GM12878 (cell line): ENCODE measurements around the gene L1CAM. TPM values are rescaled to one million over a fixed set of nuclear protein-coding genes. Genes with fewer than 3 reads are reported as not detected.
A peak's percentile ranks its signal among the peaks of the same experiment; 100 is the strongest.

Experiments used
- ATAC-seq: fragments of 200-7000 bp; cut with Tn5 transposase; 3 replicates; pipeline ENCODE4 v1.9.1; 2020; ENCODE audit warnings: mild to moderate bottlenecking, moderate library complexity
- BruUV-seq: library from RNA; stranded (reverse); fragments of 400-500 nt; replicated peaks from 2 replicates; lab custom pipeline; 2021; lab: Mats Ljungman, UMichigan
- CTCF ChIA-PET: fragments of 300-600 bp; sonication (Branson Sonifier 250); formaldehyde crosslinking; extraction: SDS; loops from one replicate; lab custom pipeline; 2021; ENCODE audit warnings: inconsistent platforms; lab: Yijun Ruan, JAX
- POLR2A ChIA-PET: fragments of 350-600 bp; formaldehyde crosslinking; extraction: SDS; loops from one replicate; lab custom pipeline; 2021; ENCODE audit warnings: inconsistent platforms; lab: Charles Lee
- RAD21 ChIA-PET: fragments of 300-600 bp; sonication (Branson Sonifier 250); formaldehyde crosslinking; loops from one replicate; lab custom pipeline; 2023; ENCODE audit warnings: antibody characterized with exemption; ENCODE audit not compliant: unreplicated experiment; lab: Charles Lee
- SMC1A ChIA-PET: fragments of 300-600 bp; sonication (Branson Sonifier 250); formaldehyde crosslinking; loops from one replicate; lab custom pipeline; 2023; ENCODE audit not compliant: unreplicated experiment, uncharacterized antibody; lab: Charles Lee
- DNase-seq: peaks from one replicate; pipeline ENCODE4 v3.0.0-alpha.2; 2011; ENCODE audit warnings: low read depth, low spot score
- FAIRE-seq: peaks from 3 replicates; lab custom pipeline; 2011; peaks lifted over from hg19 to GRCh38; lab: Jason Lieb, UNC
- H2AFZ ChIP-seq: 2 replicates; pipeline ENCODE4 v1.6.0; 2011; ENCODE audit warnings: low read depth, low read length, control low read depth; ENCODE audit not compliant: control insufficient read depth
- H3K27ac ChIP-seq: 2 replicates; pipeline ENCODE4 v1.5.1; 2011; ENCODE audit warnings: control low read depth; ENCODE audit not compliant: control insufficient read depth, insufficient read depth
- H3K27me3 ChIP-seq, 2 experiments: replicated peaks in 1 of 2; 2 replicates each; pipeline versions ENCODE4 v1.6.0 to v1.6.1; 2011; ENCODE audit warnings: low read length in 1 of 2; ENCODE audit not compliant: control insufficient read depth in 2 of 2, insufficient read depth in 2 of 2
- H3K36me3 ChIP-seq, 2 experiments: 2 replicates each; pipeline ENCODE4 v1.5.1; 2011; ENCODE audit warnings: low read length in 1 of 2; ENCODE audit not compliant: control insufficient read depth in 2 of 2, insufficient read depth in 2 of 2
- H3K4me1 ChIP-seq: 2 replicates; pipeline ENCODE4 v1.6.1; 2011; ENCODE audit warnings: mild to moderate bottlenecking, low read length, moderate library complexity, mixed read lengths; ENCODE audit not compliant: control insufficient read depth, insufficient read depth
- H3K4me2 ChIP-seq: 2 replicates; pipeline ENCODE4 v1.6.0; 2011; ENCODE audit warnings: control low read depth; ENCODE audit not compliant: control insufficient read depth, insufficient read depth
- H3K4me3 ChIP-seq: fragments of 200-600 bp; sonication (generic); 2 replicates; pipeline ENCODE4 v1.5.1; 2016
- H3K79me2 ChIP-seq: 2 replicates; pipeline ENCODE4 v1.6.0; 2011; ENCODE audit warnings: low read length; ENCODE audit not compliant: control insufficient read depth, insufficient read depth
- H3K9ac ChIP-seq: 2 replicates; pipeline ENCODE4 v1.8.0; 2011; ENCODE audit warnings: low read length, control low read depth, mixed read lengths; ENCODE audit not compliant: control insufficient read depth, insufficient read depth
- H3K9me3 ChIP-seq: replicated peaks from 3 replicates; pipeline ENCODE4 v1.5.1; 2011; ENCODE audit warnings: mild to moderate bottlenecking, low read length; ENCODE audit not compliant: control insufficient read depth, insufficient read depth
- H4K20me1 ChIP-seq: 2 replicates; pipeline ENCODE4 v1.6.0; 2011; ENCODE audit not compliant: control insufficient read depth, insufficient read depth
- ATF7 ChIP-seq: fragments of 450-650 bp; IDR thresholded peaks from 2 replicates; pipeline ENCODE4 v1.6.1; 2016; ENCODE audit warnings: low read depth, mild to moderate bottlenecking
- BACH1 ChIP-seq: fragments of 450-650 bp; IDR thresholded peaks from 2 replicates; pipeline ENCODE4 v1.6.1; 2017; ENCODE audit warnings: mild to moderate bottlenecking, borderline replicate concordance
- BHLHE40 ChIP-seq, 2 experiments: fragments of 450-650 bp in 1 of 2; IDR thresholded peaks; 2 replicates each; pipeline ENCODE4 v1.6.1; 2011 to 2017; ENCODE audit warnings: low read depth in 2 of 2, borderline replicate concordance in 1 of 2, improper control_type of control experiment in 1 of 2, low read length in 1 of 2, mild to moderate bottlenecking in 1 of 2
- CEBPZ ChIP-seq: fragments of 150-350 bp; IDR thresholded peaks from 2 replicates; pipeline ENCODE4 v1.6.1; 2016; ENCODE audit warnings: low read depth, low read length
- FOXM1 ChIP-seq: IDR thresholded peaks from 2 replicates; pipeline ENCODE4 v1.6.1; 2012; ENCODE audit warnings: low read depth, mild to moderate bottlenecking, inconsistent platforms, low read length, moderate library complexity
- MTA2 ChIP-seq: fragments of 450-650 bp; IDR thresholded peaks from 2 replicates; pipeline ENCODE4 v1.6.1; 2016; ENCODE audit warnings: low read depth, mild to moderate bottlenecking, moderate library complexity
- NFYB ChIP-seq: IDR thresholded peaks from 2 replicates; pipeline ENCODE4 v1.6.1; 2011; ENCODE audit warnings: low read depth, mild to moderate bottlenecking, low read length, improper control_type of control experiment, moderate library complexity; ENCODE audit not compliant: insufficient read depth
- RBBP5 ChIP-seq: fragments of 200-600 bp; sonication (generic); conservative IDR thresholded peaks from 2 replicates; pipeline ENCODE4 v1.6.1; 2016
- SMAD1 ChIP-seq: fragments of 450-650 bp; IDR thresholded peaks from 2 replicates; pipeline ENCODE4 v1.6.1; 2018; ENCODE audit warnings: mild to moderate bottlenecking, low read depth; ENCODE audit not compliant: partially characterized antibody
- STAT1 ChIP-seq: fragments of 450-650 bp; conservative IDR thresholded peaks from 2 replicates; pipeline ENCODE4 v1.6.1; 2014; ENCODE audit warnings: antibody characterized with exemption, mild to moderate bottlenecking
- TBL1XR1 ChIP-seq: IDR thresholded peaks from 2 replicates; pipeline ENCODE4 v1.6.1; 2012; ENCODE audit warnings: low read depth, low read length, improper control_type of control experiment
- TCF3 ChIP-seq: IDR thresholded peaks from 2 replicates; pipeline ENCODE4 v1.6.1; 2012; ENCODE audit warnings: low read depth, mild to moderate bottlenecking, low read length, borderline replicate concordance; ENCODE audit not compliant: insufficient read depth
- whole genome bisulfite sequencing: methylation state at CpG from one replicate; pipeline ENCODE4 v1.1.6; 2016; ENCODE audit warnings: low lambda C conversion rate; ENCODE audit not compliant: insufficient replicate concordance, insufficient coverage; ENCODE audit errors: missing lambda C conversion rate; 5-methylcytosine and 5-hydroxymethylcytosine counted together
- in situ Hi-C: fragments of 300-500 bp; cut with MboI; formaldehyde crosslinking; loops from 9 replicates; pipeline ENCODE4 v1.14.3; 2018; ENCODE audit warnings: mixed read lengths
- intact Hi-C: fragments of 100-400 bp; cut with micrococcal nuclease; formaldehyde crosslinking; loops from one replicate; pipeline ENCODE4 v1.14.2; 2022; ENCODE audit not compliant: unreplicated experiment
- polyA plus RNA-seq, 11 experiments: library from polyadenylated mRNA; depleted of rRNA in 4 of 11; unstranded in 6 of 11; stranded (reverse) in 5 of 11; fragments of >200 nt; fragmentation: Nextera tagmentation in 4 of 11; fragmentation: Illumina TruSeq in 1 of 11; extraction: Ambion mirVana in 4 of 11; extraction: Trizol in 1 of 11; gene quantifications; 1 replicate in 1 of 11; 2 replicates in 10 of 11; pipeline versions ENCODE4 v1.2.1 to v1.2.3, GENCODE V29; 2011 to 2016; ENCODE audit warnings: inconsistent platforms in 2 of 11, missing spikeins in 2 of 11, low read depth in 1 of 11
- total RNA-seq, 4 experiments: library from RNA; depleted of rRNA in 3 of 4; stranded (reverse); fragments of >200 nt in 3 of 4; fragmentation: Illumina TruSeq in 1 of 4; extraction: Trizol in 1 of 4; gene quantifications; 2 replicates each; pipeline versions ENCODE4 v1.2.1 to v1.2.3, GENCODE V29; 2013 to 2021
- TF ChIP-seq, protein P1 (sequence below): fragments of 450-650 bp; IDR thresholded peaks from 2 replicates; pipeline ENCODE4 v1.6.1; 2017; ENCODE audit warnings: mild to moderate bottlenecking, low read depth, inconsistent platforms; ENCODE audit not compliant: poor library complexity, severe bottlenecking
- TF ChIP-seq, protein P2 (sequence below): IDR thresholded peaks from 2 replicates; pipeline ENCODE4 v1.6.1; 2011; ENCODE audit warnings: borderline replicate concordance, low read depth, mild to moderate bottlenecking, moderate library complexity, mixed read lengths, low read length; ENCODE audit not compliant: insufficient read depth; ENCODE audit errors: extremely low read length
- TF ChIP-seq, protein P3 (sequence below): IDR thresholded peaks from 2 replicates; pipeline ENCODE4 v1.6.1; 2012; ENCODE audit warnings: low read depth, low read length, improper control_type of control experiment

L1CAM gene
- total and polyA plus RNA-seq, 10 of the 15 experiments (the other 5 are each of a cell fraction or from before 2014, with no cell fraction given): 0.01 to 0.64 (median 0.09) TPM; not detected in 5

DNA sequence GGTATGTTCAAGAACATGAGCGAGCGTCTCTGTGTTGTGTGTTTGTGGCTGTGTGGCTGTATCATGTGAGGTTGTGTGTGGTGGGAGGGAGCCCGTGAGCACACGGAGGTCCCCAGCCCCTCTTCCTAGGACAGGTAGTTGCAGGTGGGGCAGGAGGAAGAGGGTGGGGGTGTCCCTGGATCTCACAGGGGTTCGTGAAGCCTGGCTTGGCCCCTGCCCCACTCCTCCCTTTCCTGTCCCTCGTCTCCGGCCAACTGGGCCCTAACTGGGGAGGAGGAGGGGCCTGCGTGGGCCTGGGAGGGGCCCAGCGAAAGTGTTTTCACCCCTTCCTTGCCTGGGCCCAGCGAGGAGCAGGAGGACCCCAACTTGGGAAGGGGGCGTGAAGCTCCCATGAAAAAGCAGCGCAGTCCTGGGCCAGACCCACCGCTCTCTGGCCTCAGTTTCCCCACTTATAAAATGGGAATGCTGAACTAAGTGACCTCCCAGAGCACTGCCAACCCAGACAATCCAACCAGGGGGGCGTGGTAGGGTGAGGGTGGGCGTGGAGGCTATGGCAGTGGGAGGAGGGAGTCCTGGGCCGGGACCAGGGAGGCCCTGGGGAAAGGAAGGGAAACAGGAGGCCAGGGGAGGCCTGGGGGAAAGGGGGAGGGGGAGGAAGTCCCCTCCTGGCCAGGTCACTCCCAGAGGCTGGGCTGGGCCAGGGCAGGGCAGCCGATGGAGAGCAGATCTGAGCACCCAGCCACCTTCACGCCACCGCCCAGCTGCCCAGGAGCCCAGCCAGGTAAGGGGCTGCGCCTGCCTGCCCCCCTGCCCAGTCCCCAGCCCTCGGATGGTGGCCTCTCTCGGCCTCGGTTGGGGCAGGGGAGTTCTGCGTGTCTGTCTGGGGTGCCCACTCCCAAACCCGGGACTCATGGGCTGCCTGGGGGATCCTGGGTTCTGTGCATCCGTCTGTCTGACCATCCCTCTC lies 18.3 kb upstream of the L1CAM start, which contains the start of gene AVPR2:
TSS of gene AVPR2 (plus strand) at position 683 of the 967 bp plus-strand sequence. CDS start 473 bp downstream, outside the sequence.
- ATAC-seq (peak; percentile 3; the same call in 2 of the 3 replicates), FAIRE-seq (no peak), DNase-seq (no peak)
- Histone ChIP-seq H3K9ac (no peak within 1 kb of the TSS), H2AFZ (no peak within 1 kb of the TSS), H3K4me2 (no peak within 1 kb of the TSS), H3K27ac (no peak within 1 kb of the TSS), H3K27me3 (no peaks in the 10 kb centered on the region), H3K4me3 (no peak within 1 kb of the TSS), H3K36me3 (no peaks in the 10 kb centered on the region), H4K20me1 (no peaks in the 10 kb centered on the region), H3K79me2 (no peaks in the 10 kb centered on the region), H3K9me3 (no peaks in the 10 kb centered on the region), H3K4me1 (peaks cover 9% of the 10 kb centered on the region)
- no TSS peak for BruUV-seq
- SMC1A ChIA-PET: no interaction called here
- POLR2A ChIA-PET: no interaction called here
- intact Hi-C loops: no loop called here
- RAD21 ChIA-PET: no interaction called here
- in situ Hi-C loops: no loop called here
- CTCF ChIA-PET: no interaction called here
- WGBS: 42% methylated on average over 19 of the region's 26 CpGs
- TF ChIP-seq FOXM1: no peak
- no peak for TF ChIP-seq STAT1
- no peak for TF ChIP-seq BACH1
- TF ChIP-seq BHLHE40 (IDR thresholded peaks at IDR 0.05; ENCODE audit: borderline replicate concordance in 1 of 2, low read depth in 2 of 2, low read length in 1 of 2): no peak
- no peak for TF ChIP-seq ATF7
- no peak for TF ChIP-seq MTA2
- TF ChIP-seq, protein P1, sequence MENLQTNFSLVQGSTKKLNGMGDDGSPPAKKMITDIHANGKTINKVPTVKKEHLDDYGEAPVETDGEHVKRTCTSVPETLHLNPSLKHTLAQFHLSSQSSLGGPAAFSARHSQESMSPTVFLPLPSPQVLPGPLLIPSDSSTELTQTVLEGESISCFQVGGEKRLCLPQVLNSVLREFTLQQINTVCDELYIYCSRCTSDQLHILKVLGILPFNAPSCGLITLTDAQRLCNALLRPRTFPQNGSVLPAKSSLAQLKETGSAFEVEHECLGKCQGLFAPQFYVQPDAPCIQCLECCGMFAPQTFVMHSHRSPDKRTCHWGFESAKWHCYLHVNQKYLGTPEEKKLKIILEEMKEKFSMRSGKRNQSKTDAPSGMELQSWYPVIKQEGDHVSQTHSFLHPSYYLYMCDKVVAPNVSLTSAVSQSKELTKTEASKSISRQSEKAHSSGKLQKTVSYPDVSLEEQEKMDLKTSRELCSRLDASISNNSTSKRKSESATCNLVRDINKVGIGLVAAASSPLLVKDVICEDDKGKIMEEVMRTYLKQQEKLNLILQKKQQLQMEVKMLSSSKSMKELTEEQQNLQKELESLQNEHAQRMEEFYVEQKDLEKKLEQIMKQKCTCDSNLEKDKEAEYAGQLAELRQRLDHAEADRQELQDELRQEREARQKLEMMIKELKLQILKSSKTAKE: no peak
- no peak for TF ChIP-seq CEBPZ
- TF ChIP-seq SMAD1: no peak
- TF ChIP-seq, protein P2, sequence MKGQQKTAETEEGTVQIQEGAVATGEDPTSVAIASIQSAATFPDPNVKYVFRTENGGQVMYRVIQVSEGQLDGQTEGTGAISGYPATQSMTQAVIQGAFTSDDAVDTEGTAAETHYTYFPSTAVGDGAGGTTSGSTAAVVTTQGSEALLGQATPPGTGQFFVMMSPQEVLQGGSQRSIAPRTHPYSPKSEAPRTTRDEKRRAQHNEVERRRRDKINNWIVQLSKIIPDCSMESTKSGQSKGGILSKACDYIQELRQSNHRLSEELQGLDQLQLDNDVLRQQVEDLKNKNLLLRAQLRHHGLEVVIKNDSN: no peak
- TF ChIP-seq TCF3: no peak
- TF ChIP-seq, protein P3, sequence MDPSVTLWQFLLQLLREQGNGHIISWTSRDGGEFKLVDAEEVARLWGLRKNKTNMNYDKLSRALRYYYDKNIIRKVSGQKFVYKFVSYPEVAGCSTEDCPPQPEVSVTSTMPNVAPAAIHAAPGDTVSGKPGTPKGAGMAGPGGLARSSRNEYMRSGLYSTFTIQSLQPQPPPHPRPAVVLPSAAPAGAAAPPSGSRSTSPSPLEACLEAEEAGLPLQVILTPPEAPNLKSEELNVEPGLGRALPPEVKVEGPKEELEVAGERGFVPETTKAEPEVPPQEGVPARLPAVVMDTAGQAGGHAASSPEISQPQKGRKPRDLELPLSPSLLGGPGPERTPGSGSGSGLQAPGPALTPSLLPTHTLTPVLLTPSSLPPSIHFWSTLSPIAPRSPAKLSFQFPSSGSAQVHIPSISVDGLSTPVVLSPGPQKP: no peak
- TF ChIP-seq NFYB: no peak
- no peak for TF ChIP-seq RBBP5
- no peak for TF ChIP-seq TBL1XR1
